GM21447 (cell line): ENCODE data around the gene SCYL1.

Experiments
- ATAC-seq: cut with Tn5 transposase; IDR thresholded peaks from one replicate; pipeline ENCODE4 v1.9.1; 2021; ENCODE audit not compliant: unreplicated experiment

Gene SCYL1

GRCh38 chr11:65532388-65533064, 7.6 kb downstream of the SCYL1 start:
- ATAC-seq, result no peak

- no peak for ATAC-seq
These were observed 10.2 kb downstream of the SCYL1 start for GRCh38 chr11:65535102-65535501.

DNA sequence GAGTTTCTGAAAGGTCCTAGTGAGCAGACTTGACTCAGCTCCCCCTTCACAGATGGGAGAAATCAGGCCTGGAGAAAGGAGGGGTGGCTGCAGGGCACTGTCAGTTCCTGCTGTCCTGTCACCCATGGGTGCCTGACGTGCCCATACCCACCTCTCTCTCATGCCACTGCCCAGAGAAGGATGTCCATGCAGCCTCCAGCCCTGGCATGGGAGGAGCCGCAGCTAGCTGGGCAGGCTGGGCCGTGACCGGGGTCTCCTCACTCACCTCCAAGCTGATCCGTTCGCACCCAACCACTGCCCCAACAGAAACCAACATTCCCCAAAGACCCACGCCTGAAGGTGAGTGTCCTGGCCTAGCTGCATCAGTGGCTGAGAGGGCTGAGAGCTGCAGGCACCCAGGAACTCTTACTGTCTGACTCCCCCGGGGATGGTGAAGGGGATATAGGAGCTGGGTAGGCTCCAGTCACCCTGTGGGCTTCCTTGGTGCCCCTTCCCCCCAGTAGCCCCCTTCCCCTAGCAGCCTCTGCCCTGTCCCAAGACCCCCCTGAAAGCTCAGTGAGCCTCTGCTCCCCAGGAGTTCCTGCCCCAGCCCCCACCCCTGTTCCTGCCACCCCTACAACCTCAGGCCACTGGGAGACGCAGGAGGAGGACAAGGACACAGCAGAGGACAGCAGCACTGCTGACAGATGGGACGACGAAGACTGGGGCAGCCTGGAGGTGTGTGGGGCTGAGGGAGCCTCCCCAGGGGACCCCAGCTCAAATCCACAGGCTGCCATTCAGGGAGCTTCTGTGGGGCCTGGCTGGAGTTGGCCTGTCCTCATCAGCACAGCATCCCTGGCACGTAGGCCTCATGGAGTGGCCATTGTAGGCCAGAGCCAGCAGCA, 11.8 kb downstream of the SCYL1 start:
- ATAC-seq, result no peak

- ATAC-seq, result no peak
These were observed 12.4 kb downstream of the SCYL1 start for GRCh38 chr11:65537296-65537597.

DNA sequence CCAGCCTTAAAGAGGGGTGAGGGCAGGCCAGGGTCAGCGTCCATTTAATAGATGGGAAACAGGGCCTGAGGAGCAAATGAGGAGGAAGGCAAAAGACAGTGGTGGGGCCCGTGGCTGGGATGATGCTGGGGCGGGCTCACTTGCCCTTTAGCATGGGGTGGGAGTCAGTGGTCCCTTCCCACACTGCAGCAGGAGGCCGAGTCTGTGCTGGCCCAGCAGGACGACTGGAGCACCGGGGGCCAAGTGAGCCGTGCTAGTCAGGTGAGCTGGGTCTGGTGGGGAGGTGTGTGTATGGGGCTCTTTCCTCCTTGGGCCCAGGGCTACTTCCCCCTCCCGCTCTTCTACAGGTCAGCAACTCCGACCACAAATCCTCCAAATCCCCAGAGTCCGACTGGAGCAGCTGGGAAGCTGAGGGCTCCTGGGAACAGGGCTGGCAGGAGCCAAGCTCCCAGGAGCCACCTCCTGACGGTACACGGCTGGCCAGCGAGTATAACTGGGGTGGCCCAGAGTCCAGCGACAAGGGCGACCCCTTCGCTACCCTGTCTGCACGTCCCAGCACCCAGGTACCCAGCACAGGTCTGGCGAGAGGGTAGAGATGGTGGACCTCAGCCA, 12.8 kb downstream of the SCYL1 start:
- ATAC-seq, result no peak

DNA sequence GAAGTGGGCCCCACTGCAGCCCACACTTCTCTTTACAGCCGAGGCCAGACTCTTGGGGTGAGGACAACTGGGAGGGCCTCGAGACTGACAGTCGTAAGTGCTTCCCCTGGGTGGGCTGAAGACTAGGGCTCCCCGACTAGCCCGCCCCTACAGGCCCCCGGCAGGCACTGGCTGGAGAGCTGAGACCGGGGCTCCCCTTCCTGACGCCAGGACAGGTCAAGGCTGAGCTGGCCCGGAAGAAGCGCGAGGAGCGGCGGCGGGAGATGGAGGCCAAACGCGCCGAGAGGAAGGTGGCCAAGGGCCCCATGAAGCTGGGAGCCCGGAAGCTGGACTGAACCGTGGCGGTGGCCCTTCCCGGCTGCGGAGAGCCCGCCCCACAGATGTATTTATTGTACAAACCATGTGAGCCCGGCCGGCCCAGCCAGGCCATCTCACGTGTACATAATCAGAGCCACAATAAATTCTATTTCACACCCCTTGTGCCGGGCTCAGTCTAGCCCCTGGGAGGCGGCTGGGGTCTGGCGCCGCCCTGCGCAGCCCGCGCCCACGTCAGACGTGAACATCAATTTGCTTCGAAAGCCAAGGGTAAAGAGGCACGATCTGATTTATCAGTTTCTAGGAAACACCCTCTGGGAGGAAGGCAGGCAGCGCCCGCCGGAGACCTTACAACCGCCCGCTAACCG, 13.5 kb downstream of the SCYL1 start:
- ATAC-seq, result no peak

GRCh38 chr11:65538915-65539743, 14.2 kb downstream of the SCYL1 start:
- no peak for ATAC-seq

DNA sequence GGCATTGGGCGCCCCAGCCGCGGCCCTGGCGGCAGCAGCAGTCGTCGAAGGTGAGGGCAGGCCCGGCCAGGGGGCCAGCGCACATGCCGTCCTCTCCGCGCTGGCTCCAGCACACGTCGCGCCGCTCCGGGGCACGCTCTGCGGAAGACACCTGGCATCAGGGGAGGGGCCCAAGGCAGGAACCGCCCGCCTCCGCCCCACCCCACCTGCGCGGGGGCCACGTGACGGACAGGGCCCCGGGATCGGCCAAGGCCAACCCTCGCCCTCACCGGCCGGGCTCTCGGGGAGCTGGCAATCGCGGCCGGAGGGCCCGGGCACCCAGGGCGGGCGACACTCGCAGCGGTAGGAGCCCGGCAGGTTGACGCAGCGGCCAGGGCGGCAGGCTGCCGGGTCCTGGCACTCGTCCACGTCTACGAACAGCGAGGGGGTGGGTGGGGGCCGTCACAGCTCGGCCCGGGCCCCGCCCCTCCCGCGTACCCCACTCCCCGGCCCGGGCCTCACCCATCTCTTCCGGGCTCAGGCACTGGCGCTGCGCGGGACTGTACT, 14.9 kb downstream of the SCYL1 start:
- peak; percentile 49 for ATAC-seq

GRCh38 chr11:65540290-65541092, 15.6 kb downstream of the SCYL1 start:
- ATAC-seq, result peak; percentile 74

- no peak for ATAC-seq
These were observed 16.5 kb downstream of the SCYL1 start for GRCh38 chr11:65541093-65541982.

DNA sequence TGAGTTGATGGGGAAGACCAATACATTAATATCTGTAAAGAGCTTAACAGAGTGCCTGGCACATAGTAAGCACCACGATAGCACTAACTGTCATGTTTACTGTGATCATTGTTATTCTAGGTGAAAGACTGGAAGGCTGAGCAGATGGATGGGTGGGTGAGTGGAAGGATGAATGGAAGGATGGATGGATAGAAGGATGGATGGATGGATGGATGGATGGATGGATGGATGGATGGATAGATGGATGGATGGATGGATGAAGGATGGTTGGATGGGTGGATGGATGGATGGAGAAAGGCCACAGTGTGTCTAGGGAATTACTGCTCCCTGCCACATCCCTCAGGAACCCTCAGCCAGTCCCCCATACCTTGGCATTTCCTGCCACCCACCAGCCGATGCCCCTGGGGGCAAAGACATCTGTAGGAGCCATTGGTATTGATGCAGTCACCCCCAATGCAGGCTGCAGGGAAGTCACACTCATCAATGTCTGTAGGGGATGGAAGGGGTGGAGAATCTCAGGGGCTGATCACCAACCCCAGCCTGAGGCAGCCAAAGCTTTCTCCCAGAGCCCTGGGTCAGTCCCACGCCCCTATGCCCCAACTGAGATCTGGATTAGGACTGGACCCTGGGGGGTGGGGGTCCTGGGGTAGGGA, 18.0 kb downstream of the SCYL1 start:
- no peak for ATAC-seq

- no peak for ATAC-seq
These were observed 21.0 kb downstream of the SCYL1 start for GRCh38 chr11:65545853-65546216.

- peak; percentile 68 for ATAC-seq
These were observed 21.5 kb downstream of the SCYL1 start for GRCh38 chr11:65546217-65546958.

- no peak for ATAC-seq
These were observed 22.7 kb downstream of the SCYL1 start for GRCh38 chr11:65547446-65548125.

DNA sequence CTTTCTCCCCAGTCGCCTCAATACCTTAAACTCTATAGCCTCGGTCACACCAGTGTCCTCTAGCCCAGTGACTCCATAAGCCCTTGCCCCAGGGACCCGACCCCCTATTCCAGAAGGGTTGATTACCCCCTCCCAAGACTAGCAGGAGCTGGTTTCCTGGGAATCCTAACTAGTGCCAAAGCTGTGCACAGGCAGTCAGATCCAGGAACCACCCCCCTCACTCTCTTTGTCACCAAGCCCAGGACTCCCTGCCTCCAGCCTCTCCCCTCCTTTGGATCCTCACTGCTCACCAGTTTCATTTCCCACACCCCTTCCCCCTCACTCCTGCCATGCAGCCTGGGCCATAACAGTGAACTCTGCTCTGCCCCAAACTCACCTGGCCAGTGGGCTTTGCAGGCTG, 23.5 kb downstream of the SCYL1 start:
- no peak for ATAC-seq

- no peak for ATAC-seq
These were observed 24.2 kb downstream of the SCYL1 start for GRCh38 chr11:65549096-65549495.
